GM12801 (cell line): ENCODE results near the gene STAMBPL1.

Experiments used
- CTCF ChIP-seq: IDR thresholded peaks from one replicate; pipeline ENCODE4 v1.5.1; 2011; ENCODE audit warnings: control low read depth; ENCODE audit not compliant: insufficient read length; ENCODE audit errors: extremely low read depth

STAMBPL1 gene

DNA sequence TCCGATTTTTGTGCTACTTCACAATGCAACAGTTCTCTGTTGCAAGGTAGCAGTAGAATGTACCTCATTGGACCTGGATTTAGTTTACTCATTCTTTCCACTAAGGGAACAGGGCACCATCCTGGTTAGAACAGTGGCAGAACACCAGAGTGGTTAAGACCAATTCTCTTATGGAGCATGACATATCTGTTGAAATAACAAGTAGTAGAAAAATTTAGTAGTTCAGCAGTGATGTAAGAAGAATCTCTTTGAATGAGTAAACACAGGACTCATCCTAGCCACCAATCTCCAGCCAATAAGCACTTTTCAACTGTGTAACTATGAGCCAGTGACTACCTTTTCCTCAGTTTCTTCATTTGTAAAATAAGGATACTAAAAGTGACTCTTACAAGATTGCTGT lies 30.8 kb upstream of the STAMBPL1 start:
- TF ChIP-seq CTCF: no peak

- no peak for TF ChIP-seq CTCF
Measured at GRCh38 chr10:88850712-88851111, 29.3 kb upstream of the STAMBPL1 start.

- TF ChIP-seq CTCF: no peak
Measured at GRCh38 chr10:88851706-88852105, 28.3 kb upstream of the STAMBPL1 start, which contains the start of gene ANKRD22. Gene ANKRD22 (minus strand): TSS chr10:88851844. CDS start chr10:88851607, 237 bp downstream.

- no peak for TF ChIP-seq CTCF
Measured at GRCh38 chr10:88852327-88852726, 27.7 kb upstream of the STAMBPL1 start.

DNA sequence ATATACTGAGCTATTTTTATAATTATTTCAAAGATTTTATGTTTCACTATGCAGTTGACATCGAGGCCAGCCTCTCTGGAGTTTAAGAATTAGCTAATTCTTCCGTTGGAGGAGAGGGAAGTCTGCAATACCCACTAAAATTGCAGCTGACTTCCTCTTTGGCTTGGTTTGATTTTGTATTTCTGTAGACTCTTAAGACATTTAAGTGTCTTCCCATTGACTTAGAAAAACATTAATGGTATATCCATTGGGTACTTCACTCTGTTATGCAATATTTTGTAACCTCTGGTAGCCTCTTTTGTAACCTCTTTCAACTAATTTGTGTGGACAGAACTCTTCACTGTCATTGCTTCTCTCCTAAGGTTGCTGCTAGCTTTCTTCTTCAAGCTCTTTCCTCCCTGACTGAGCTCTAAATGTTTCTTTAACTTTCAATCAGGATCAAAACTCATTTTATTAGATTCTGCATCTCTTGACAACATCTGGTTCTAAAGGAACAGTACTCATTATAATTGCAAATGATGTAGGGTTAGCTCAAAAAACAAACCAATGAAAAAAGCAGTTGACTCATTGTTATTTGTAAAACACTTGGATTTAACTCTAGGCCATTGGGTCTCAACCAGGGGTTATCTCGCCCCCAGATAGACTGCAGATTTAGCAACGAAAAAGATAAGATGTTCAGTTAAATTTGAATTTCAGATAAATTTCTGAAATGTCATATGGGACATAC lies 26.7 kb upstream of the STAMBPL1 start:
- no peak for TF ChIP-seq CTCF

- TF ChIP-seq CTCF: no peak
Measured at GRCh38 chr10:88854684-88855083, 25.4 kb upstream of the STAMBPL1 start.

DNA sequence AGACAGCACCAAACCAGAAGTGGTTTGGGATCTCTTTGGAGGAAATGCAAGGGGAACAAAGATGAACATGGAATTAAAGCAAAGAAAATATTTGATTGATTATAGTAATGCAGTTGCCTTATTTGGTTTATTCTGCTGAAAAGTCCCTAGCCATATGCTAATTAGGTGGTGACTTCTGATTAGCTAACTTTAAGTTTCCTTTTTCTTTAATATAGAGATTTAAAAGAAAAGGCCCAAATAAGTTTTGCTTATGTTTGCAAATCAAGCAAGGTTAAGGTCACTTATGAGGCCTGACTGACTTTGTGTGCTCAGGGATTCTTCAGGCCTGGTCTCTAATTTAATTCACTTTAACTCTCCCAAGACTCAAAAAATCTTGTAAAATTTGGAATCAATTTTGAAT lies 22.2 kb upstream of the STAMBPL1 start:
- TF ChIP-seq CTCF: no peak
